CMK (cell line): ENCODE results near the gene RTP1.
"Not testable (repeated sequence)": the region's sequence is repeated elsewhere in the genome, so short reads cannot be mapped to it uniquely, and the experiment has no call there.

ENCODE experiments used
- DNase-seq: peaks from one replicate; pipeline ENCODE4 v3.0.0-alpha.2; 2010; ENCODE audit warnings: low read depth

Gene RTP1, protein sequence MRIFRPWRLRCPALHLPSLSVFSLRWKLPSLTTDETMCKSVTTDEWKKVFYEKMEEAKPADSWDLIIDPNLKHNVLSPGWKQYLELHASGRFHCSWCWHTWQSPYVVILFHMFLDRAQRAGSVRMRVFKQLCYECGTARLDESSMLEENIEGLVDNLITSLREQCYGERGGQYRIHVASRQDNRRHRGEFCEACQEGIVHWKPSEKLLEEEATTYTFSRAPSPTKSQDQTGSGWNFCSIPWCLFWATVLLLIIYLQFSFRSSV

DNA sequence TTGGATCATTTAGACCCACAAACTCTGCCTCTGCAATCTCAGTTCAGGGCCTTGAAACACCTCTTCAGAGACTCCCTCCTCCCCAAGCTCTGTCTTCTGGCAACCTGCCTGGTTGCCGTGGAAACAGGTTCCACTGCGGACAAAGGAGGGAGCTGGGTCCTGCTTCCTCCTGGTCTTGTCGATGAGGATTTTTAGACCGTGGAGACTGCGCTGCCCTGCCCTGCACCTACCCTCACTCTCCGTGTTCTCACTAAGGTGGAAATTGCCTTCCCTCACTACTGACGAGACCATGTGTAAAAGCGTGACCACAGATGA, at the start of gene RTP1:
Gene RTP1 (plus strand): TSS at position 152 of the 315 bp plus-strand sequence. CDS start 30 bp downstream, at position 182.
- no peak for DNase-seq

DNA sequence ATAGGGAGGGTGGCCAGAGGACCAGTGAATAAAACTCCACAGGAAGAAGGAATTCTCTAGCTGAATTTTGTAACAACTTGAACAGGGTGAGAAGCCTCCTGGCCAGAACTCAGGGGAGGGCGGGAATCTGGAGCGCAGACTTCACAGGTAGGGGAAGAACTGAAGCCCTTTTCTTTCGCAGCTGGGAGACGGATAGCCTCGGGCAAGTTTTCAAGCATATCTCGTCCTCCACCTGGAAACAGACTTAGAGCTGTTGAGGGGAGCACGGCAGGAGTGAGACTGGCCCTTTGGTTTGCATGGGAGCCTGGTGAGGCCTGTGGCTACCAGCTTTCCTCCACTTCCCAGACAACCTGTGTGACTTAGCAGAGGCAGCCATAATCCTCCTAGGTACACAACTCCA, 47.1 kb upstream of the RTP1 start:
- no peak for DNase-seq

DNA sequence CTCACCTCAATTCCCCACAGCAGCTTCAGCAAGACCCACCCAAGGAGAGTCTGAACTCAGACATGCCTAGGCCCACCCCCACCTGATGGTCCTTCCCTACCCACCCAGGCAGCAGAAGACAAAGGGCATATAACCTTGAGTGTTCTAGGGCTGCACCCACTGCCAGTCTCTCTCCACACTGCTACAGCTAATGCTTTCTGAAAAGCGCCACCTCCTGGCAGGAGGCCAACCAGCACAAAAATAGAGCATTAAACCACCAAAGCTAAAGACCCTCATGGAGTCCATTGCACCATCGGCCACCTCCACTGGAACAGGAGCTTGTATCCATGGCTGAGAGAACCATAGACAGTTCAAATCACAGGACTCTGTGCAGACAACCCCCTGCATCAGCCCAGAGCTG, 46.7 kb upstream of the RTP1 start:
- no peak for DNase-seq

DNA sequence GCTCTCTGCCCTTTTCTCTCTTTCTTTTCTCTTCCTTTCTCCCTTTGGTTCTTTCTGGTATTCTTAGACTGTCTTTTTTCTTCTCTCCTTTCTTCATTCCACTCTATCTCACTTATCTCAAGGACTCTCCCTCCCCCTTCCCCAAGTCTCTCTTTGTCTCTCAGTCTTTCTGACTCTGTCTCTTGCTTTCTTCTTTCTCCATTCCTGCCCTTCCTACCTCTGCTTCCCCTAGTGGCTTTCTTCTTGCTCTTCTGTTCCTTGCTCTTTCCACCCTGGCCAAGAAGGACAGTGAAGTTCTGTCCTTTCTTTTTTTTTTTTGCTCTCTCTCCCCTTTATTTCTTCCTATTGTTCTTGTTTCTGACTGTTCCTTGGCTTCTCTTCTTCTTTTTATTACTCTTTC, 35.7 kb upstream of the RTP1 start:
- no peak for DNase-seq

DNA sequence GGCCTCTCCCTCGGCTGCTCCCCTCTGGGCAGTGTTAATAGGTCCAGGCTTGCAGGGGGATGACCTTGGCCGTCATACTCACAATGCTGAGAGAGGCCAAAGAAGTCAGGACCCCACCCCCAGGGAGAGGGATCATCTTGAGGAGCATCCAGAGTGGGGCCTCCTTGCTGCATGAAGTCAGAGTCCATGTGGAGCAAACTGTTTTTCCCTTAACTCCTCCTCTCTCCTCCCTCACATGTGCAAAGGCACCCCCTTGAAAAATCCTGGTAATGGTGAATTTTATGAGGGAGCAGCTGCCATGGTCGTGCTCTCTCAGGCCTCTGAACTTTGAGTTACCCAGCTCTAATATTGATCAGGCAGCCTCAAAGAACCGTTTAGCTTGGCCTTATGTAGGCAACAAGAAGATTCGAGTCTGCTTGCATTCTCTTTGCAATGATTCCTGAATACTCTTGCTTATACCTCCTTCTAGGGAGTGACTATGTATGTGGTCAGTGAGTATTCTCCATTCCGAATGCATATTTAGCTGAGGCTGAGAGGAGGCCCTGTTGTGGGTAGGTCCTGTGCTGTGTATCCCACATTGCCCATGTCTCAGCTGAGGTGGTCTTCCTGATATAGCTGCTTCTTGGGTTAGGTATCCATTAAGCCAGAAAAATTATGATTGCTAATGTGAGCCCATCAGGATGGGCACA, 34.9 kb upstream of the RTP1 start:
- no peak for DNase-seq

DNA sequence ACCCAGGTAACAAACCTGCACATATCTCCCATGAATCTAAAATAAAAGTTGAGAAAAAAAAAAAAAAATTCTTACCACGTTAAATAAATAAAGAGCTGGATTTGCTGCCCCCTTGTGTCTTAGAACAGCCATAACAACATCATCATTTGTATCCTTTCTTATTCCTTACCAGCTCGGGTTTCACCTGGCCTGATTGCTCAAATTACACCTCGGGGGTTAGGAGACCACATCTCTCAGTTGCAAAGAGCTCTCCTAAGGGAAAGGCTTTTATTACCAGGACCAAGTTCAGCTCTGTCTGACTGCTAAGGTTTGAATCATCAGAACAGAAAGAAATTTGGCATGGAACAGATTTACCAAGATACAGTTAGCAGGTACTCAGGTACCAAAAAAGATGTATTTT, 32.1 kb upstream of the RTP1 start:
- no peak for DNase-seq

DNA sequence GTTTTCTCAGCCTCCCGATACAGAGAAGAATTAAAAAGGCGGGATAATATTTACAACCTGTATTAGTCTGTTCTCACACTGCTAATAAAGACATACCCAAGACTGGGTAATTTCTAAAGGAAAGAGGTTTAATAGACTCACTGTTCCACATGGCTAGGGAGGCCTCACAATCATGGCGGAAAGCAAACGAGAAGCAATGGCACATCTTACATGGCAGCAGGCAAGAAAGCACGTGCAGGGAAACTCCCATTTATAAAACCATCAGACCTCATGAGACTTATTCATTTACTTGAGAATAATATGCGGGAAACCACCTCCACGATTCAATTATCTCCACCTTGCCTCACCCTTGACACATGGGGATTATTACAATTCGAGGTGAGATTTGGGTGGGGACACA, 30.5 kb upstream of the RTP1 start:
- DNase-seq, result no peak

DNA sequence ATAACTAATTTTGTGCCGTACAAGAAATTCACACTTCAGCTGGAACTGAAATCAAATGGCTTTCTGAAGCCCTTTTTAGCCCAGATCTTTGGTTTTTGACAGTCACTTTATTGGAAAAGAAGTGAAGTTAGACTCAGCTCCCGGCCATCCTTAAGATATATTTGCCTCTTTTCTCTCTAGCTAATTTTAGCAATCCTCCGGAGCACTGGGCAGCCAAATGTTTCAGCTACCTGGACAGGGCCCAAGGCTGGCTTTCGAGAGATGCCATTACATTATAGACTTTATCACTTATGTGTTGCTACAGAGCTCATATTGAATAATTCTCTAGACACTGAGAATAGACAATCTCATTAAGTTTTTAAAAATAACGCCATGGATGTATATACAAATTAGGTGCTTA, 29.5 kb upstream of the RTP1 start:
- no peak for DNase-seq

DNA sequence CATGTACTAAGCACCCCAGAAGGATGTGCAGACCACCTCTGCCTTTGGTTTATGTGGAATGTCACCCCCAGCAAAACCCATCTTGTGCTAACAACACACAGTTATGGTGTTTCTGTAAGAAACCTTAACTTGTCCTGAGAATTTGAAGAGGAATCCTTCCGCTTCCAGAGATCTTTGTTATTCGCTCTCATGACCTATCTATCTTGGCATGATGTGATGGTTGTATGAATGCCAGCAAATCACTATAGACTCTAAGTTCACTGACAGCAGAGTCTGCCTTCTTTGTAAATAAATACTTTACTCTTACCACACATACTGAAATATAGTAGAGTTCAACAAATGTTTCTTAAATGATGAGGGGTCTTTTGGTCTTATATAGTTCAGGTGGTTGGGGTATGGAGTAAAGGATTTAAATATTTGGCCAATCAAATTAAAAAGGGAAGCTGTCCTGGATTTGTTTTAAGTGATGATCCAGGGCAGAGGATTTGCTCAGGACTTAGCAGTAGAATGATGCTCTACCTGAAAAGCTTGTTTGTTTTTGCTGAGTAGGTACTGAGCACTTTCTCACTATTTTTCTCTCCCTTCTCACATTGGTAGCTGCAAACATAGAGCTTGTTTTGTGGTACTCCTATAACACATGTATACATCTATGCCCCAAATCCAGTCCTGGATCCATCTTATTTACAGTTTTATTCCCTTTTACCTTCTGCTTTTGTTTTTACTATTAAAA, 27.9 kb upstream of the RTP1 start:
- no peak for DNase-seq

DNA sequence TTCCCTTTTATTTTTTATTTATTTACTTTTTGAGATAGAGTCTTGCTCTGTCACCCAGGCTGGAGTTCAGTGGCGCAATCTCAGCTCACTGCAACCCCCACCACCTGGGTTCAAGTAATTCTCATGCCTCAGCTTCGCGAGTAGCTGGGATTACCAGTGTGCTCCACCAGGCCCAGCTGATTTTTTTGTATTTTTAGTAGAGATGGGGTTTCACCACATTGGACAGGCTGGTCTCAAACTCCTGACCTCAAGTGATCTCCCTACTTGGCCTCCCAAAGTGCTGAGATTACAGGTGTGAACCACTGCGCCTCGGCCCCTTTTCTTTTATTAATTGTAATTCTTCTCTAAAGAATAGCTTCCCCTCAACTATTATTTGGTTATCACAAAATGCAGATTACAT, 26.4 kb upstream of the RTP1 start:
- not testable (repeated sequence) for DNase-seq

DNA sequence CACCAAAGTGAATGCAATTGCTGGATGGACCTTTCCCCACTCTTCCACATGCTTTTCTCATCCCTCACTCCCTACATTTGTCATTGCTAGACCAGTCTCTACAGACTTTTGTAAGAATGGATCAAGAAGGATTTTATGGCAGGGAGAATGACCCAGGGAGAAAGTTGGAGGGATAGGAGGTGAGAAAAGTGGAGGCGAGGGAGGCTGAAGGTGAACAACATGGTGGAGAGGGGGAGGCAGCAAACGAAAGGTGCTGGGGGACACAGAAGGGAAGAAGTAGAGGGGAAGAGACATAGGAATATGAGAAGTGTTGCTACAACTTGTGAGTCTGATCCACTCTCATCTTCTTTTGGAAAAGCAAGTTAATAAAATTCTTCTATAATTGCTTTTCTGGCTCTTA, 24.4 kb upstream of the RTP1 start:
- DNase-seq, result no peak

DNA sequence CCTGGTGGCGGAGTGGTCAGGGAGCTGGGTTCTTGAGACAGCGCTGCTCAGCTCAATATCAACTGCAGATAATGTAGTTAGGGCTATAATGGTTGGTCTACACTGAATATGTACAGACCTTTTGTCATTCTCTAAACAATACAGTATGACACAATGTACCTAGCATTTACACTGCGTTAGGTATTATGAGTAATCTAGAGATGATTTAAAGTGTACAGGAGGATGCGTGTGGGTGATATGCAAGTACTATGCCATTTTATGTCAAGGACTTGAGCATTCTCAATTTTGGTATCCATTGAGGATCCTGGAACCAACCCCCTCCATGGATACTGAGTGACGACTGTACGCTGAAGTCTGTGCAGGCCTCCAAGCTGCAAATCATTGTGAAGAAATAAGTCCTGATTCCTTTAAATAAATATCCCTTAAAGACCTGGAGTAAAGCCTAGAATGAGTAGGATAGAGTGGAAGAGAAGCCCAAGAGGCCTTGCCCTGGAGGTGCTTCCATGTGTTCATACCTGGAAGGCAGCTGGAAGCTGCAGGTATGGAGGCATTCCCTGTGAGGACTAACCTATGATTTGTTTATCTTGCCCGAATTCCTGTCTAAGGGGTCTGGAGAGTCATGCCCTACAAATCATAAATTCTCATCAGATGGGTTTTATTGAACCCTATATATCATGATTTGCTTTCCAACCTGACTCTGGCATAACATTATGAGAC, 15.7 kb upstream of the RTP1 start:
- no peak for DNase-seq

DNA sequence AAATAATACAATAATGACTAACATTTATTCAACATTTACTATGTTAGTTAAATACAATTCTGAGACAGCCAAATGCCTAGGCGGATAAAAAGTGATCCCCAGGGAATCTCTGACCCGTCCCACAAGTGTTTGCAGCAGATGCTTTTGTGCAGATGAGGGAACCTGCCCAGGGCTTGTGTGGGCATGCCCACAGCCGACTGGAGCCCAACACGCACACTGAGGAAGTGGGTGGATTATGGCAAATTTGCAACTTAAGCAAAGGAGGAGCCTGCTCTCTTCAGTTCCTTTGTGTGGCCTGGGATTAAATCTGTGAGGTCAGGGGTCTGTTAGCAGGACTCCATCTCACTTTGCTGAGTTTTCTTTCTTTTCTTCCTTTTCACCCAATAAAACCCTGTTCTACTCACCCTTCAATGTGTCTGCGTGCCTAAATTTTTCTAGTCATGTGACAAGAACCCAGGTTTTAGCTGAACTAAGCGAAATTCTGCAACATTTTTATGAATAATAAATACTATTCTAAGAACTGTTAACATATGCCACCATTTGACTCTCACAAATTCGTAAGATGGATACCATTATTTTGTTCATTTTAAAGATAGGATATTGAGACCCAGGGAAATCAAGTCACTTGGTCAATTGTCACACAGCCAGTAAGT, 13.9 kb upstream of the RTP1 start:
- DNase-seq, result no peak

DNA sequence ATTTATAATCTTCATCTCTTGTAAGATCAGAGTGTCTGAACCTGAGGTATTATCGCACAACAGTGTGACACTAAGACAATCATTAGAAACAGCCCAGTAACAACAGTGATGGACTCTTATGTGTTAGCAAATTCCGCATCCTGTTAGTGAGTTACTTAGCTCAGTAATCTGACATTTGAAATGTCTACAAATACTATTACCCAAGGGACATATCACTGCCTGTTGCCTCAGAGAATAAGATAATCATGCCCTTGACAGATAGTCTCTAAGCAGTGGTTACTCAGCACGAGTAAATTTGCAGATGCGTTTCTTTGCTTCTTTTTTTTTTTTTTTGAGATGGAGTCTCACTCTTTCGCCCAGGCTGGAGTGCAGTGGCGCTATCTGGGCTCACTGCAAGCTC, 13.4 kb upstream of the RTP1 start:
- DNase-seq, result no peak

DNA sequence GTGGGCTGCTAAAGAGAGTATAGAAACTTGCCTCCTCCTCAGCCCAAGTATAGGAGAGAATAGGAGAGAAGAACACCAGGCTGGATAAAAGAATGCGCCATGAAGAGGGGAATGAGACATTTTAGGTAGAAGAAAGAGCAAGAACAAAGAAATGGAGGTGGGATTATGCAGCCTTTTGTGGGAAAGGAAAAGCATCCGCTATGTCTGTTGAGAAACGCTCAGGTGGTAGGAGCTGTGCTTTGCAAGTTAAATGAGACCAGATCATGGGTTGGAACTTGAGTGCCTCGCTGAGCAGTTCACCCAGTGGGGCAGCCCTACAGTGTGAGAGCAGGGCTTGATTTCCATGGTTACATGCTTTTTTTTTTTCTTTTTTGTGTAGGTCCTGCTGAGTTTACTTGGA, 11.5 kb upstream of the RTP1 start:
- DNase-seq, result no peak

DNA sequence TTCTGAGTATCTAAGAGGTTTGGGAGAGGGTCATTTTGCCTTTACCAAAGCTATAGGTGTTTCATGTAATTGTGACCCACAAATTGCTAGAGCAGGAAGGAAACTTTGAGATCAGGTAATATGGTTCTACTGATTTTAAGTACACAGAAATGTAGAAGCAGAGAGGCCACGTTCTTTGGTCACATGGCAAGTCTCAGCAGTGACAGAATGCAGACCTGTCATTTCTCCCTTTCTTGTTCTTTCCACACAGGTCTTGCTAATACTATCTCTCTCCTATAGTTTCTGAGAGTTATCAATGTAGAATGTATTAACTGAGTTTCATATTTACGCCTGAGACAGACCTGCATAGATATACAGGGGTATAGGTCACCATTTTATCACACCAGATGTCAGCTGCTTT, 10.9 kb upstream of the RTP1 start:
- DNase-seq, result no peak

DNA sequence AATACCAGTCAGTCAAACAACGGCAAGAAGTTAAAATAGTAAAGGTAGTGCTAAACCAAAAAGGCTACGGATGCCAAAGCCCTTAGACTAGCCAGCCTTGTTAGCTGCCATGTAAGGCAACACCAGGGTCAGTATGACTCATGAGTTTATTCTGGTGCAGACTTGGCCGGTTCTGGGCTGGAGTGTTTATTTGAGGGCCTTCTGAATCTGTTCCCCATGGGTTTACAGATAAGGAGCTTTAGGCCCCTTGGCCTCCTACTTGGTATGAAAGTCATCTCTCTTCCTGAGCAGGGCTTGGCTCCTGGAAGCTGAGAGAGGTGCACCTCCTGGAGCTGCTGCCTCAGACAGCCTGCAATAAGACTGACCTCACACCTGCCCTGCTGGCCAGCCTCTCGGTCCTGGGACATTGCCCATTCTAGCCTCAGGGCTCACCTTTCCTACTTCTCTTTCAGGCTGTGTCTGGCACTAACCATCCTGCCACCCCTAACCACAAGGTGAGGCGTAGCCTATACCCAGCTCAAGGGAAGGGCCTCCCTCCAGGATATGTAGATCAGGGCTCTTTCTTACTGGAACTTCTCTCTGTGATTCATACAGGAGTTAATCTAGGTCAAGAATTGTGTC, 10.4 kb upstream of the RTP1 start:
- no peak for DNase-seq

DNA sequence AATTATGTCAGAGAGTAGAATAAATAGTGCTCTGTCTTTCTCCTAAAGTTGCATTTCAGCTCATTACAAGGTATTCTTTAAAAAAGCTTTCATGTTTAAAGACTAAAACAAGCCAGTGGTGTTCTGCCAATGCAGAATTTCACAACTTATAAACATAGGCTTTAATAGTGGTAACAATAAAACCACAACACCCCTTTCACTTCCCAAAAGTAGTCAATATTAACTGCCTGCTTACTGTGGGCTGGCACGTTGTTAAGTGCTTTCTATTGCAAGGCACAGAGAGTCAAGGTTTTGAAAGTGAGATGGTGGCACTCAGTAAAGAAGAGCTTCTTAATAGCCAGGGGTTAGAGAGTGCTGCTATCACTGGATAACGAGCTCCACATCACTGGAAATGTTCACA, 8.4 kb upstream of the RTP1 start:
- no peak for DNase-seq

DNA sequence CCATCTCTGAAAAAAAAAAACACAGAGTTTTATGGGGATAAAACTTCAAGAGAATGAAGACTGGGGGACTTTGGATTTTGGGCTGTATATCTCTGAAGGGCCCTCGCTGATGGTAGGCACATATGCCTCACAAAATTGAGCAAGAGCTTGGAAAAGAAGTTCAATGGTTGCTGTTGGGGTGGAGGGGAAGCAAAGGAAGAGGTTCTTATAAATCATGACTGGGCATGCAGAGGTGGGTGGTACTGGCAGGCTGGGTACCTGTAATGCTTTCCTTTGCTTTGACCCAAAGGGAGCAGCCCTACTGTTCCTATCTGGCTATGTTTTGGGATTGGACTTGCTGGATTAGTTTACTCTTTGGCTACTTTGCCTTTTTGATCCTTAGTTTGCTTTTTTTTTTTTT, 6.0 kb upstream of the RTP1 start:
- no peak for DNase-seq

DNA sequence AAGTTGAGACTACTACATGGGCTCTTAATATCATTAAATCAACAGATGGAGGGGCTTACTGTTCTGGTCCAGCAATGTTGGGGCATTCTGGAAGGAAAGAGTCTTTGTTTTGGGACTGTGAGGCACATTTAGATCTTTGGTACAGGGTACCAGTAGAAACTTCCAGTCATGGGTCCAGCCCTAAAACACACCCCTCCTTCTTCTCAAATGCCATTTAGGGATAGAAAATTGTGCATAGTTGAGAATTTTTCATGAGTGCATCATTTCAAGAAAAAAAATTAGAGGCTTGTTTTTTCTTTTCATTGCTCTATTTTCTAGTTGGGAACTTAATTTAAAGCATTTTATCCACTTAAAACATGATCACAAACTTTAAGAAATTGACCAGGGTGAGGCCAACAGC, 4.1 kb upstream of the RTP1 start:
- no peak for DNase-seq

DNA sequence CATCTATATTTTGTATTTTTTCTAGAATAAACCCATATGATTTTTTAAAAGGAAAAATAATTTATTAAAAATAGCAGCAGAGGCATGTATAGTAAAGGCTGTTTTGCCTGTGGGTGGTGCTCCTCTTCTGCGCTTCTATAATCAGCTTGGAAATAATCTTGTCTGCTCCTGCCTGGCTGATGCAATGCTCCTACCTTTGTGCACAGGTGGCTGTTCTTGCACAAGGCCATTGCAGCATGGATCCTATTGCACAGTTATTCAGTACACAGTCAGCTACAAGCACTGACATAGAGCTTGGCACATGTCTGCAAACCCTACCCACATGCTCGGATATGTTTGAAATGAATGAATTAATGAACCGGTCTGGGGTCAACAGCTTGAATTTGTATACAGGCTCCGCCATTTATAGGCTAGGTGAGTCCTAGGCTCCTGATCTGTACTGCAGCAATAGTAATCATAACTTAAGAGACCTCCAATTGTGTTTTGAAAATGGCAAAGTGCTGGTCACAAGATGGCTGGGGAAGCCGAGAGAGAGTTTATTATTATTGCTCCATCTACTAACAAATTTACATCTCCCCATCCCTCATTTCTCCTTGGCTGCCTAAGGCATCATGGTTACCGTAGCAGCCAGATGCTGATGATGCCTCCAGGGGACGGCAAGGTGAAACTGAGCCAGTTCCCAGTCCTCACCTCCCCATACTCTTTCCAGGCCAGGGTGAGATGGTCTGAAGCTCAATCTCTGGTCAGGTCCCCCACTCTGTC, 532 bp upstream of the RTP1 start:
- no peak for DNase-seq
